NCI-H2171 (cell line): ENCODE data around the gene PKNOX1.
"Not testable (repeated sequence)": the region's sequence is repeated elsewhere in the genome, so short reads cannot be mapped to it uniquely, and the experiment has no call there.

Experiments used
- DNase-seq: peaks from one replicate; lab custom pipeline; 2025; lab: John Stamatoyannopoulos, UW

PKNOX1 gene

DNA sequence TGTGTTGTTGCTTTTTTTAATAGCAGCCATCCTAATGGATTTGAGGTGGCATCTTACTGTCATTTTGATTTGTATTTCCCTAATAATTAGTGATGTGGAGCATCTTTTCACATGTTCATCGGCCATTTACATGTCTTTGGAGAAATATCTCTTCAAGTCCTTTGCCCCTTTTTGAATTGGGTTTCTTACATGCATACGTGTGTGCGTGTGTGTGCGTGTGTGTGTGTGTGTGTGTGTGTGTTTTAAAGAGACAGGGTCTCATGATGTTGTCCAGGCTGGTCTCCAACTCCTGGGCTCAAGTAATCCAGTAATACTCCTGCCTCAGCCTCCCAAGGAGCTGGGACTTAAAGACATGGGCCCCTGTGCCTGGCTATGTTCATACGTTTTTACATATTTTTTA, 9.5 kb downstream of the PKNOX1 start:
- no peak for DNase-seq

DNA sequence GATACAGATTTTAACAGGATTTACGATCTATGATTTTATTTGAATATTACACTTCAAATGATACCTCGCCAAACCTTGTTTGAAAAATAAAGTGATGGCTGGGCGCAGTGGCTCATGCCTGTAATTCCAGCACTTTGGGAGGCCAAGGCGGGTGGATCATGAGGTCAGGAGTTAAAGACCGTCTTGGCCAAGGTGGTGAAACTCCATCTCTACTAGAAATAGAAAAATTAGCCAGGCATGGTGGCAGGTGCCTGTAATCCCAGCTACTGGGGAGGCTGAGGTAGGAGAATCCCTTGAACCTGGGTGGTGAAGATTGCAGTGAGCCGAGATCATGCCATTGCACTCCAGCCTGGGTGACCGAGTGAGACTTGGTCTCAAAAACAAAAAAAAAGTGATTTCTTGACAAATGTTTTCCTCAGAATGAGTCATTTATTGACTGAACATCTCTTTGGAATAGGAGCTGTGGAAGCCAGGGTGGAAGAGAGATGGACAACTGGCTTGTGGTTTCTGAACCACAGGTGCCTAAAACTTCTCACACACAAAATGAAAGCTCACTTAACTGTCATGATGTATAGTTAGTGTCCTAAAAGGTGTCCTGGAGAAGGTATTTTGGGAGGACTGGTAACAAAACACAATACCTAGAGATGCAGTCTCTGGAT, 11.9 kb downstream of the PKNOX1 start:
- no peak for DNase-seq

DNA sequence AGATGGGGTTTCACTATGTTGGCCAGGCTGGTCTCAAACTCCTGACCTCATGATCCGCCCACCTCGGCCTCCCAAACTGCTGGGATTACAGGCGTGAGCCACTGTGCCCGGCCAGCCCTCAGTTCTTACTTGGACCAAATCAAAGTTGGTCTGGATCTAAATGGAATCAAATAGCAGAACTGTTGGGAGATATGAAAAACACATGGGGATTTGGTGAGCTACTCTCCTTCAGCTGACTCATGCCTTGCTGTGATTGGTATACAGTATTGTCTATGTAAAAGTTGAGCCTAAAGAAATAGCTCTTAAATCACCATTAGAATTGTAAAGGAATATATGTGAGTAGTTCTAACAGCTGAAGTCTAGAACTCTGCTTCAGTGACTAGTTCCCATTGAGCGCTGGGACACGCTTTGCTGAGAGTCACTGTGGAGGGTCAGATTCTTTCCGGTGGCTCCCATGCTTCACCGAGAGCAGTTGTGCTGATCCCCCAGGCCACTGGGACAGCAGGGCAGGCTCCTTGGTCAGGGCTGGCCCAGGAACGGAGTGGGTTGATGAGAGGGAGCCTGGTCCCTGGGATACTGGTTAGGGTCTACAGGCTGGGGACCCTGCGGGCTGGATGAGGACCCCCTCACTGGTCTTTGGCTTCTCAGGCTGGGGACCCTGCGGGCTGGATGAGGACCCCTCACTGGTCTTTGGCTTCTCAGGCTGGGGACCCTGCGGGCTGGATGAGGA, 14.0 kb downstream of the PKNOX1 start:
- DNase-seq, result no peak

DNA sequence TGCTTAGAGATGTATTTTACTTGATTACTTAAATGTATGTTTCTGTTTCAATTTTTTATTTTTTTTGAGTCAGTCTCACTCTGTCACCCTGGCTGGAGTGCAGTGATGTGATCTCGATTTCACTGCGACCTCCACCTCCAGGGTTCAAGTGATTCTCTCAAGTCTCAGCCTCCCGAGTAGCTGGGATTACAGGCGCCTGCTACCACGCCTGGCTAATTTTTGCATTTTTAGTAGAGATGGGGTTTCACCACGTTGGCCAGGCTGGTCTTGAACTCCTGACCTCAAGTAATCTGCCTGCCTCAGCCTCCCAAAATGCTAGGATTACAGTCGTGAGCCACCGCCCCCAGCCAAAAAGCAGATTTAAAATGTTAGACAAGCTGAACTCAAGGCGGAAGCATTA, 15.0 kb downstream of the PKNOX1 start:
- DNase-seq, result not testable (repeated sequence)

DNA sequence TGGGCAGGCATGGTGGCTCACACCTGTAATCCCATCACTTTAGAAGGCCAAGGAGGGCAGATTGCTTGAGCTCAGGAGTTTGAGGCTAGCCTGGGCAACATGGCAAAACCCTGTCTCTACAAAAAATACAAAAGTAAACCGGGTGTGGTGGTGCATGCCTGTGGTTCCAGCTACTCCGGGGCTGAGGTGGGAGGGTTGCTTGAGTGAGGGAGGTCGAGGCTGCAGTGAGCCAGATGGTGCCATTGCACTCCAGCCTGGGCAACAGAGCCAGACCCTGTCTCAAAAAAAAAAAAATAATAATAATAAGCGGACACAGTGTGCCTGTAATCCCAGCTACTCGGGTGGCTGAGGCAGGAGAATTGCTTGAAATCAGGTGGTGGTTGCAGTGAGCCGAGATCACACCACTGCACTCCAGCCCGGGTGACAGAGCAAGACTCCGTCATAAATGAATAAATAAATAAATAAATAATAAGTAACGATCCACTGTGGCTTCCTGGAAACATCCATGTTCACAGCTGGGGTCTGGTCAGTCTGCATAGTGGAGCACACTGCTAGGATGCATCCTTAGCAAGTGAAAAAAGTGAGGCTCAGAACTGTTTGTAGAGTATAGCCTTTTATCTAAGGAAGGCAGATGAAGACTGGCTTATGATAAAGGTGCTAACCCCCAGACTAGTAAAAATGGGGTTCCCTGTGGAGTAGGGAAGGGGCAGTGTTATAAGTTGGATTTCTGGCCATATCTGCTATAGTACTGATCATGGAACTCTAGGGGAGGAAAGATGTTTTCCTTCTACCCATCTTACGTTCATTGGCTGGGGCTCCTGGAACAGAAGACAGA, 15.7 kb downstream of the PKNOX1 start:
- DNase-seq, result no peak

DNA sequence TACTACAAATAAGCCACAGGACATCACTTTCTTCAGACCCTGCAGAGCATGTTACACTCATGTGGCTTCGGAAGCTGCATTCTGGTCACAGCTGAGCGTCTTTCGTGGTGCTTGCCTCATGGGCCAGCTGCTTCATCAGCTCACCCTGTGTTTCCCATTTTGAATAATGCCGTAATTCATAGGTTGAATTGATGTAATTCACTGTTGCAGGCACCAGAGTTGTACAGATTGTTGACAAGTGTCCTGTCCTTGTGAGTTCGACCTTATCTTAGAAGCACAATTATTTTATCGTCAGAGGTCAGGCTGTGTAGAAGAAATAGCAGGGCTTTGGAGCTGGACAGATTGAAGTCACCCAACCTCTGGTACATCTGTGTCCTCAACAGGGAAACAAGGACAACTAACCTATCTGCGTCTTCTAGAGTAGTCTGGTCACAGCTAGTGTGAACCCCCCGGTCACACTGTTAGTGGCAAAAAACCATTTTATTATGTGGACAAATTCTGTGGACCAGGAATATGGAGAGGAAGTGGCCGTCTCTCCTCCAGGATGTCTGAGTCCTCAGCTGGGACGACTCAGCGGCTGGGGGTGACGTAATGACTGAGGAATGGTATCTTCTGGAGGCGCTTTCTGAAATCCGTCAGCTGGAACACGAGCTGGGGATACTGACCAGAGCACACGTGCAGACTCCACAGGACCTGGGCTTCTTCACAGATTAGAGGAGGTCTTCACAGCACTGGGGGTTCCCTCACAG, 17.8 kb downstream of the PKNOX1 start:
- DNase-seq, result no peak

DNA sequence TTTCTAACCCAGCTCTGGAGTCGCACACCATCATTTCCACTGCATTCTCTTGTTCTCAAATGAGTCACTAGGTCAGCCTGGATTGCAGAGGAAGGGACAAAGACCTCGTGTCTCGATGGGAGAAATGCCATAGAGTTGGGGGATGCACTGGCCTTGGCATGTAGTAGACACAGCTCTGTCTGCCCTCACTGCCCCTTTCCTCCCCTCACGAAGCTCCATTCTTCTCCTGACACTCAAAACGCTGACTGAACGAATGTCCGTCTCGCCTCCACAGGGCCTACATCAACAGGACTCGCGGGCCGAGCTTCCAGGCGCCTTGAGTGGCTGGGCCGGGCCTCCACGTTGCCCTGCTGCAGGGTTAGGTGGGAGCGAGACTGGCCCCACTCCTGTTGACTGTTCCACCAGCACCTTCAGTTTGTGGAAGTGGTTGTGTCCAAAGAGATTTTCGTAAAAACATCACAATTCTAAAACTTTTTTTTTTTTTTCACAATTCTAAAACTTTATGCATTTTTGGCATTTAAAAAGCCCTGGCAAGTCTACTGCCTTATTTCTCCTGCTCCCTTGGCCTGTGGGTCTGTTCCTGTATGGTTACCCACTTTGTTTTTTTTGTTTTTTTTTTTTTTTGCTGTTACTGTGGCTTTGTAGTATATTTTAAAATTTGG, 18.8 kb downstream of the PKNOX1 start:
- DNase-seq, result no peak

DNA sequence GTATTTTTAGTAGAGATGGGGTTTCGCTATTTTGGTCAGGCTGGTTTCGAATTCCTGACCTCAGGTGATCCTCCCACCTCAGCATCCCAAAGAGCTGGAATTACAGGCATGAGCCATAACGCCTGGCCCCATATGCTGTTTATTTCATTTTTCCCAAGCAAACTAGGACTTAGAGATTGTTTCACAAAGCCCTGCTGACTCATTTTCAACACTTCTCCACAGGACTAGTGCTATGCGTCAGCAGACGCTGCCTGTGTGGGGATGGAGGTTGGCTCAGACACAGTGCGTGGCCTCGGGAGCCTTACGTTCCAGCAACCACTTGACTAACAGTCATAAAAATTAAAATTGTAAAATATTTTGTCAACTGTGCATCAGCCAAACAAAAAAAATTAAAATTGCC, 22.7 kb downstream of the PKNOX1 start:
- no peak for DNase-seq

DNA sequence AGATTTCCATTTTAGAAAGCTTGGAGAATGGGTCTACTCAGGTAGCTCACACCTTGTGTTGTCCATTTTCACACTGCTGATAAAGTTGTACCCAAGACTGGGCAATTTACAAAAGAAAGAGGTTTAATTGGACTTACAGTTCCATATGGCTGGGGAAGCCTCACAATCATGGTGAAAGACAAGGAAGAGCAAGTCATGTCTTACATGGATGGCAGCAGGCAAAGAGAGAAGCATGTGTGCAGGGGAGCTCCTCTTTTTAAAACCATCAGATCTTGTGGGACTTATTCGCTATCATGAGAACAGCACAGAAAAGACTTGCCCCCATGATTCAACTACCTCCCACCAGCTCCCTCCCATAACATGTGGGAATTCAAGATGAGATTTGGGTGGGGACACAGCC, 23.6 kb downstream of the PKNOX1 start:
- DNase-seq, result not testable (repeated sequence)

DNA sequence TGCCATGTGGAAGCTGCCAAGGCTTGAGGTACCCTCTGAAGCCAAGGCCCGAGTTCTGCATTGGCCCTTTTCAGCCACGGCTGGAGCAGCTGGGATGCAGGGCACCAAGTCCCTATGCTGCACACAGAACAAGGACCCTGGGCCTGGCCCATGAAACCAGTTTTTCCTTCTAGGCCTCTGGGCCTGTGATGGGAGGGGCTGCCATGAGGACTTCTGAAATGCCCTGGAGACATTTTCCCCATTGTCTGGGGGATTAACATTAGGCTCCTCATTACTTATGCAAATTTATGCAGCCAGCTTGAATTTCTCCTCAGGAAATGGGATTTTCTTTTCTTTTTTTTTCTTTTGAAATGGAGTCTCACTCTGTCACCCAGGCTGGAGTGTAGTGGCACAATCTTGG, 24.8 kb downstream of the PKNOX1 start:
- DNase-seq, result not testable (repeated sequence)

DNA sequence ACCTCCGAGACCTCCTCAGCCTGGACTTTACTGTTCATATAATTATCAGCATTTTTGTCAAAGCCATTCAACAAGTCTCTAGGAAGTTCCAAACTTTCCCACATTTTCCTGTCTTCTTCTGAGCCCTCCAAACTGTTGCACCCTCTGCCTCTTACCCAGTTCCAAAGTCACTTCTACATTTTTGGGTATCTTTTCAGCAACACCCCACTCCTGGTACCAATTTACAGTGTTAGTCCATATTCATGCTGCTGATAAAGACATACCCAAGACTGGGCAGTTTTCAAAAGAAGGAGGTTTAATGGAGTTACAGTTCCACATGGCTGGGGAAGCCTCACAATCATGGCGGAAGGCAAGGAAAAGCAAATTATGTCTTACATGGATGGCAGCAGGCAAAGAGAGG, 25.7 kb downstream of the PKNOX1 start:
- DNase-seq, result not testable (repeated sequence)

DNA sequence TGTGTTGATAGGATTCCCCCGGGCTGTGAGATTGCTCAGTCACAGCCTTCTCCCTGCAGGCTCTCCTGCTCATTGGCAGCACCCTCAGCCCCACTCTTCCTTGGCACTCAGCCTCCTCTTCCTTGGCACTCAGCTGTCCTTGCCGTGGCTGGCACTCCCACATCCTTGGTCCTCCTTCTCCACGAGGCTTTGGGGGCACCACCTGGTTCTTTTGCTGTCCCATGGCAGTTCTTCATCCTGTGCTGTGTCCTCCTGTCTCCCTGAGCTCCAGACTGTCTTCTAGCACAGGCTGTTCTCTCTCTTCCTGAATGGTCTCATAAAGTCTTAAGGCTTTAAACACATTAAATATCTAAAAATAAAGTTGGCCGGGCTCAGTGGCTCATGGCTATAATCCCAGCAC, 27.0 kb downstream of the PKNOX1 start:
- DNase-seq, result no peak

DNA sequence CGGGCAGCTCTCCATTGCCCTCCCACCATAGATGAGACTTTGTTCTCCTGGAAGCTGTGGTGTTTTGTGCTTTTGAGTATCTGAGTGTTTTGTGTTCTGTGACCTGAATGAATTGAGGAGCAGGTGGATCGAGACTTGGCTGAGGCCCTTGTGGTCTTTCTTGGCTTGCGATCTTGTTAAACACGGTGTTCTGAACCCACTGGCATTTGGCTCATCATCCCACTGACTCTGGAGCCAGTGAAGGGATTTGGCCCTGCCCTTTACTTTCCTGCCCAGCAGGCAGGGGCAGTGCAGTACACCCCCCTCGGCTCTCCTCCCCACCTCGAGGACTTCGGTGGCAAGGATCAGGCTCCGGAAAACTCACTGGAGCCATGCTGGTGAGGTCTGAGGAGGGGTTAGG, 30.6 kb downstream of the PKNOX1 start:
- no peak for DNase-seq

DNA sequence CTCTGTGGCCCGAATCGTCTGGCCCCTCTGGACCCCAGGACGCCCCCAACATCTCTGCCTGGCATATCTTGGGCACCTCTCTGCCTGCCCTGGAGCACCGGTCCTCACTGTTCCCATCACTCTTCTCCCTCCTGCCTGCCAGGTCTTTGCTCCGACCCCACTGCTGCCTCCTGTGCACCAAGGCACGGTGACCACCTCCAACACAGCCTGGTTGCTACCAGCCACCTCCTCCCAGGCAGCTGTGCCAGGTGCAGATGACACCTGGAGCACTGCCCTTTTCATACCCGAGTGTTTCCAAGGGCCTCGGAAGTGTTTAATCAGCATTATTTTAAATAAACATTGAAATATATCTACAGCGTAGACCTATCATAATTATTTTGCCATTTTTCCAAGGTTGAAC, 31.3 kb downstream of the PKNOX1 start:
- DNase-seq, result no peak

DNA sequence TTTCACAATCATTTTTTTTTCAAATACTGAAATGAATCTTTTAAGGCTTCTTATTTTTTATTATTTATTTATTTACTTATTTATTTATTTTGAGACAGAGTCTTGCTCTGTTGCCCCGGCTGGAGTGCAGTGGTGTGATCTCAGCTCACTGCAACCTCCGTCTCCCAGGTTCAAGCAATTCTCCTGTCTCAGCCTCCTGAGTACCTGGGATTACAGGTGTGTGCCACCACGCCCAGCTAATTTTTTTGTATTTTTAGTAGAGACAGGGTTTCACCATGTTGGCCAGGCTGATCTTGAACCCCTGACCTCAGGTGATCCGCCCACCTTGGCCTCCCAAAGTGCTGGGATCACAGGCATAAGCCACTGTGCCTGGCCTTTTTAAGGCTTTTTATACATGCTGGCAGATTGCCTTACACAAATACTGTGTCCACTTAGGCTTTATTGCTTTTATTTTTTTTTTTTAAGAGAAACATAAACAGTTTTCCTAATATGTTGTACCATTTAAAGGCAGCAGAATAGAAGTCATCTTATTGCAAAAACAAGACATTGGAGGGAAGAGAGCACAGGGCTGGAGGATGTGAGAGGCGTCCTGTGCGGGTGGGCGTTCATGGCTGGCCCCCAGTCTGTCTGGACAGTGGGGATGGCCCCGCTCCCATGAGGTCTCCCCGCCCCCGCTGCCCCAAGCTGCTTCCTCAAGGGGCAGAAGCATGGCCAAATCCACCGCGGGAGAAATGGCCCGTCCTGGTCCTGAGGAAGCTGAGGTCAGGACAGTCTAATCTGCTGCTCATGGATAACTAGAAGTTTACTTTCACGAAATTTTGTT, 31.9 kb downstream of the PKNOX1 start:
- DNase-seq, result not testable (repeated sequence)

DNA sequence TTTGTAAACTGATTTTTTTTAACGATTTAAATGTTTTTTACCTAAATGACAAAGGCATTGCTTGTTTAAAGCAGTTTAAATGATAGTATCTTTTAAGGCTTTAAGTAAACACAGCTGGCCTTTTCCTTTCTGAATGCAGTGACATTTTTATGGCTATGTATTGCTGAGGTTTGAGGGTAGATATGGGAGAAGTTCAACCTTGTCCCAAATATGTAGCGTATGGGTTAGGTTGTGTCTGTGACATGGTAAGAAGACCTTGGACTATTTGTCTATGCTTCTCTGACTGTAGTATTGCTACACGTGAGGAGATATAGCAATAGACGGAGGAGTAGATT, 32.5 kb downstream of the PKNOX1 start:
- DNase-seq, result no peak

DNA sequence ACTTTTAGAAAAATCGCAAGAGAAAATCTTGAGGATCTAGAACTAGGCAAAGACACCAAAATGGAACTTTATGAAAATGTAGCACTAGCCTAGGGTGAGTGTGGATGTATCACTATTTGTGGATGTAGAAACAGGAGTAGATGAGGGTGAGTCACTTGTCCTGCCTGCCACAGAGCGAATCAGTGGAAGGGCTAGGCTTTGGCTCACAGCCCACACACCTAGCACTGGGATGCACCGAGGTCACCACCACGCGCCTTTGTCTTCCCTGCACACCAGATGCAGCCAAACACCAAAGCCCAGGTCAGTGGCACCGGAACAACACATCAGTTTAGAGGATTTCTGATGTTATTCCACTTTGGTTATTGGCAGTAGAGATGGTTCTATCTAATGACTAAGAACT, 38.2 kb downstream of the PKNOX1 start:
- DNase-seq, result no peak

DNA sequence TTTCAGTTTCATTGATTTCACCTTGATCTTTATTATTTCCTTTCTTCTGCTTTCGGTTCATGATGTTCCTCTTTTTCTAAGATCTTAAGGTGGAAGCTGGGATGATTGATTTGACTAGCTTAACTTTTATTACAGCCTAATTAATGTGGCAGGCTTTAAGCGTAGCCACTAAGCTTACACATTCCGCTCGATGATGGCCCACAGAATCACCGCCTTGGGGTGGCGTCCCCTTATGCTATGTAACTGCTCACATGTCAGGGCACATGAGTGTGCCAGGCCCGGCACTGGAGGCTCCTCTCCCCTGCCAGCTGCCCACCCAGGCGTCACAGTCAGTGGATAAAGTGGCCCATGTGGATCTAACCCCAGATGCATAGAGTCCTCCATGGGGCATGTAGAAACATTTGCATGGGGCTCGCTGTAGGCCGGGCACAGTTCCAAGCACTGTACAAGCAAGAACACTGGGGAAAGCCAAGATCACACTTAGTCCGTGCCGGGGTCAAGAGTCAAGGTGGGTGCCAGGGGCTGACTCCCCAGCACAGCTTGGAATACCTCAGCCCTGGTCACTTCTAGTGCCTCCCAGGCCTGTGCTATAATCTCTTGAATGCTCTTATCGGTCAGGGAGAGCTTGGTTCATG, 41.7 kb downstream of the PKNOX1 start:
- no peak for DNase-seq

DNA sequence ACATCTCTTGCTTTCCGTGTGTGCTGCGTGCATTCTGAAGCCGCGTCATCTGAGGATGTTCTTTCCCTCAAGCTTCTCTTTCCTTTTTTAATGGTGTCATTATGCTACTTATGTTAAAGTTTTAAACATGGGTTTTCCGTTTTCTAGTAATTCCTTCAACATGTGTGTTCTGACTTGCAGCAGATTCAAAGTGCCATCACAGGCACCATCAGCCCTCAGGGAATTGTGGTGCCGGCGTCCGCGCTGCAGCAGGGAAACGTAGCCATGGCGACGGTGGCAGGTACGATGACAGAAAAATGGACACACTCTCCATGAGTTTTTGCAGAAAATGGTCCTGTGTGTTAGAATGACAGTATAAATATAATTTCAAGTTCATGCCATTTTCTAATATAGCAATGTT, 42.4 kb downstream of the PKNOX1 start:
- DNase-seq, result no peak

DNA sequence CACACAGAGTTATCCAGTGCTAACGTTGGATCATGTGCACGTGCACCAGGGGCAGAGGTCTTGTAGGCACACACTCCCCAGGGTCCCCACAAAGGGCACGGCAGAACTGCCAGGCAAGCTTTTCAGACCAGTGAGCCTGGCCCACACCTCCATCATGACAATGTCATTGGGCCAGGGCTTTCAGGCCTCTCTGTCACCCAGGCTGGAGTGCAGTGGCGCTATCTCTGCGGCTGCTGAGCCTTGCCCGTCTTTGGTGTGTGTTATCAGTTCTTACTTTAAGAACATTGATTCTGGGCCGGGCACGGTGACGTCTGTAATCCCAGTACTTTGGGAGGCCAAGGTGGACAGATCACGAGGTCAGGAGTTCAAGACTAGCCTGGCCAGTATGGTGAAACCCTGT, 44.2 kb downstream of the PKNOX1 start:
- no peak for DNase-seq

DNA sequence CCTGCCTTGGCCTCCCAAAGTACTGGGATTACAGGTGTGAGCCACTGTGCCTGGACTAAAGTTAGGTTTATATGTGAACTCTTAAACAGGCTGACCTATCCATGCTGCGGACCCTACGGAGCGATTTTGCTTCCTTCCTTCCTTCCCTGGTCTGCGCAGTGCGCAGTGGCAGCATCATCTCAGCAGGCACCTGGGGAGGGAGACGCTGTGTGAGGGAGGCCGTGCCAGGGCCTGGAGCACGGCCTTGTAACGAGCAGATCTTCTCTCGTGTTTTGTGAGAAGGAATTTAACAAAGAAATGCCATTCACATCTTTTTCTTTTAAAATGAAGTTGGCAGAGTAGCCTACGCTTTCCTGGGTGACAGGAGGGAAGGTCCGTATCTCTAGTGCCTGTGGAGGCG, 45.8 kb downstream of the PKNOX1 start:
- no peak for DNase-seq
